Esophagus squamous epithelium (tissue), 5 donors: ENCODE measurements around the gene HSD11B2. TPM values are rescaled to one million over a fixed set of nuclear protein-coding genes. Genes with fewer than 3 reads are reported as not detected.
A peak's percentile ranks its signal among the peaks of the same experiment; 100 is the strongest.

Experiments
- DNase-seq: peaks from one replicate; lab custom pipeline; 2025; lab: John Stamatoyannopoulos, UW
- H3K27ac ChIP-seq, 4 donors: fragments of 200-600 bp; sonication (generic); one replicate each; pipeline ENCODE4 v1.5.1; 2016 to 2019; ENCODE audit warnings: mild to moderate bottlenecking in 1 of 4
- H3K27me3 ChIP-seq, 4 donors: fragments of 200-600 bp; sonication (generic); 1 replicate in 3 of 4; 2 replicates in 1 of 4; pipeline versions ENCODE4 v1.5.1 to v1.6.0; 2017 to 2021; ENCODE audit warnings: antibody characterized with exemption in 1 of 4
- H3K36me3 ChIP-seq, 3 donors: fragments of 200-600 bp; sonication (generic); one replicate each; pipeline ENCODE4 v1.5.1; 2016 to 2019
- H3K4me1 ChIP-seq, 3 donors: fragments of 200-600 bp; sonication (generic); one replicate each; pipeline ENCODE4 v1.5.1; 2017 to 2019
- H3K4me3 ChIP-seq, 4 donors: fragments of 200-600 bp; sonication (generic); 1 replicate in 3 of 4; 2 replicates in 1 of 4; pipeline ENCODE4 v1.5.1; 2016 to 2019; ENCODE audit warnings: mild to moderate bottlenecking in 2 of 4, moderate library complexity in 1 of 4
- H3K9me3 ChIP-seq, 3 donors: fragments of 200-600 bp; sonication (generic); one replicate each; pipeline ENCODE4 v1.5.1; 2016 to 2019
- CTCF ChIP-seq, 6 experiments: fragments of 450-650 bp in 4 of 6; fragments of 200-600 bp in 2 of 6; sonication (generic) in 2 of 6; IDR thresholded peaks; one replicate each; pipeline ENCODE4 v1.5.1; 2016 to 2019; ENCODE audit warnings: antibody characterized with exemption in 6 of 6, mild to moderate bottlenecking in 4 of 6, moderate library complexity in 4 of 6
- POLR2A ChIP-seq, 4 donors: fragments of 450-650 bp; IDR thresholded peaks; one replicate each; pipeline ENCODE4 v1.6.1; 2017; ENCODE audit warnings: antibody characterized with exemption in 4 of 4, mild to moderate bottlenecking in 4 of 4, moderate library complexity in 3 of 4
- WGBS, 2 donors: methylation state at CpG; one replicate each; pipeline ENCODE4 v1.1.5; 2018; 5-methylcytosine and 5-hydroxymethylcytosine counted together
- intact Hi-C: fragments of 100-400 bp; cut with DNase I; formaldehyde crosslinking; loops from one replicate; pipeline ENCODE4 v1.15.0; 2022
- total RNA-seq, 4 donors: library from RNA; depleted of rRNA; stranded (reverse); fragments of >200 nt; gene quantifications; one replicate each; pipeline ENCODE4 v1.1.0, GENCODE V29; 2016
- donor health status: DM: yes; HTN: yes; CAD: no.

HSD11B2 gene
- total RNA-seq, 4 donors from 2014 or later, result 2.1 to 13.0 (median 6.7) TPM

GRCh38 chr16:67445441-67445912, 14.6 kb downstream of the HSD11B2 start:
- TF ChIP-seq CTCF (IDR thresholded peaks at IDR 0.05) (no peak), POLR2A (IDR thresholded peaks at IDR 0.05) (no peak)
- intact Hi-C loops, result no loop called here
- WGBS, 2 donors, result 60% methylated on average over 1 of the region's 3 CpGs; no CpG with 5 or more reads in 1 of the 2 donors
- Histone ChIP-seq H3K36me3 (peaks cover 4 to 92% (median 20%) of the 10 kb centered on the region in 3 donors), H3K4me3 (no peak overlapping the region), H3K27me3 (no peaks in the 10 kb centered on the region), H3K27ac (peak overlapping the region in 2 of 4 donors; percentile 11), H3K9me3 (no peaks in the 10 kb centered on the region), H3K4me1 (peaks cover 28 to 95% (median 47%) of the 10 kb centered on the region in 3 donors)
- no peak for DNase-seq

- intact Hi-C loops, result no loop called here
- Histone ChIP-seq H3K4me3 (no peak overlapping the region), H3K9me3 (no peaks in the 10 kb centered on the region), H3K36me3 (peaks cover 9 to 93% (median 20%) of the 10 kb centered on the region in 3 donors), H3K27me3 (no peaks in the 10 kb centered on the region), H3K4me1 (peaks cover 22 to 95% (median 53%) of the 10 kb centered on the region in 3 donors), H3K27ac (peak overlapping the region in 3 of 4 donors; percentile 11 to 33 (median 11))
- DNase-seq, result no peak
- TF ChIP-seq CTCF (IDR thresholded peaks at IDR 0.05) (no peak), POLR2A (IDR thresholded peaks at IDR 0.05) (no peak)
- WGBS, 2 donors, result 82 to 85% methylated on average over 10 to 11 of the region's 12 CpGs
Measured at GRCh38 chr16:67445913-67446907, 15.3 kb downstream of the HSD11B2 start.

DNA sequence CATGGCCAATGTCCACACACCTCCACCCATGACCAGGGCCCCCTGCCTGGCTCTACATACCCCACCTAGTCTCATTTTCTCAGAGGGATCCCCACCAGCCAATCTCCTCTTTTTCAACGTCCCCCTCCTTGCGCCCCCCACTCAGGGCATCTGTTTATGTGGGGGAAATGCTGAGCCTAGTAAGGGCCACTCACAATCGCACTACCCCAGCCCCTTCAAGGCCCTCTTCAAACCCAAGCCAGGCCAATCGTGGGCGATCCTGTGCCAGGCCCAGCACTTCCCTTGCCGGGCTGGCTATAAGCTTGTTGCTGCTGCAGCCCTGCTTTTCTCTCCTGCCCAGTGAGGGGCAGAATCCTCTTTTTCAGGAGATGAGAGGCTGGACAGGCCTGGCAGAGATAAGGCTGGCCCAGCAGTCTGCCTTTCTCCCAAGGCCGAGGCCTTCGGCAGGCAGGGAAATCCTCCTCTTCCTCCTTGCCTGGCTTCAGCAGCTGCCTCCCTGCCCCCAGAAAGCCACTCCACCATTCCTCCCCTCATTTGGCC, 16.1 kb downstream of the HSD11B2 start:
- TF ChIP-seq CTCF (IDR thresholded peaks at IDR 0.05) (no peak), POLR2A (IDR thresholded peaks at IDR 0.05) (no peak)
- H3K4me1 ChIP-seq, result peaks cover 15 to 95% (median 60%) of the 10 kb centered on the region in 3 donors
- intact Hi-C loops, result no loop called here
- no peak overlapping the region for H3K4me3 ChIP-seq
- 80 to 89% methylated on average over 2 to 6 of the region's 8 CpGs for WGBS, 2 donors
- H3K27me3 ChIP-seq, result no peaks in the 10 kb centered on the region
- H3K27ac ChIP-seq, result peak overlapping the region in 3 of 4 donors; percentile 9 to 33 (median 11)
- no peak for DNase-seq
- H3K36me3 ChIP-seq, result peaks cover 14 to 98% (median 20%) of the 10 kb centered on the region in 3 donors
- H3K9me3 ChIP-seq, result no peaks in the 10 kb centered on the region

DNA sequence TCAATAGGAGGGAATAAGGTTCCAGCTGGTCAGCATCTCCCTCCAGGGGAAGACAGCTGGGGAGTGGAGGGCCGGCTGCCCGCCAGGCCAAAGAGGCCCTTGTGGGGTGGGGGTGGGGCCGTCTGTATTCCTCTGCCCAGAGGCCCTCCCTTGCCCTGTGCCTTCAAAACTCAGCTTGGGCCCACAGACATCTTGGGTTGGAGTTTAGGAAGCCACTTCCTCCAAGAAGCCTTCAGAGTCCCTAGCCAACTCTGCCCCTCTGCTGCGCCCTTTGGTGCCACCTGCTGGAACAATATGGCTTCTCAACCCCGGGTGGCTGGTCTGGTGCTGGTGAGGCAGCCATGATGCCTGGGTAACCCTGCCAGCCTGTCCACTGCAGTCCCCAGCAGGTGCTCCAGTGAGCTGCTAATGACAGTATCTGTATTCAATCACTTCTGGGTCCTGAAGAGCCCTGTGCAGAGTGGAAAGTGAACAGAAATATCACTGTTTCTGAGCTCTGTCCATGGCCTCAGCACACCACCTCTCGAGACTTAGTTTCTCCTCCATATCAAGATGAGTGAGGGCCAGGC, 16.7 kb downstream of the HSD11B2 start:
- no peak for DNase-seq
- Histone ChIP-seq H3K36me3 (peaks cover 17 to 98% (median 19%) of the 10 kb centered on the region in 3 donors), H3K4me1 (peaks cover 13 to 95% (median 61%) of the 10 kb centered on the region in 3 donors), H3K27ac (peak overlapping the region in 2 of 4 donors; percentile 9 to 33), H3K27me3 (no peaks in the 10 kb centered on the region), H3K9me3 (no peaks in the 10 kb centered on the region), H3K4me3 (no peak overlapping the region)
- 40 to 42% methylated on average over 2 to 4 of the region's 6 CpGs for WGBS, 2 donors
- TF ChIP-seq CTCF (IDR thresholded peaks at IDR 0.05) (peak in 4 of 6 experiments; percentile 26 to 68 (median 38)), POLR2A (IDR thresholded peaks at IDR 0.05) (no peak)
- intact Hi-C loops, result no loop called here
